SKM-1 (cell line): ENCODE data around the gene TXN2.
"Not testable (repeated sequence)": the region's sequence is repeated elsewhere in the genome, so short reads cannot be mapped to it uniquely, and the experiment has no call there.

ENCODE experiments used
- DNase-seq: peaks from one replicate; lab custom pipeline; 2025; ENCODE audit not compliant: unreplicated experiment; lab: John Stamatoyannopoulos, UW

Gene TXN2

DNA sequence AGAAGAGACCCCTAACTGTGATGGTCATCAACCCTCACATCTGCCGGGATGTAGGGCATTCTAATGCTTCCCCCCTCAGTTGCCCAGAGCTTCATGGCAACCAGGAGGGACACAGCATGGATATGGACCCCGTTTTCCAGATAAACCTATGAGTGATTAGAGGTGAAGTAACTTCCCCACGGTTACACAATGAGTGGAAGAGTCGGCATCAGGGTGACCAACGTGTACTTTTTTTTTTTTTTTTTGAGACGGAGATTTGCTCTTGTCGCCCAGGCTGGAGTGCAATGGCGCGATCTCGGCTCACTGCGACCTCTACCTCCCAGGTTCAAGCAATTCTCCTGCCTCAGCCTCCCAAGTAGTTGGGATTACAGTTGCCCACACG is 25.0 kb downstream of the TXN2 start:
- no peak for DNase-seq

DNA sequence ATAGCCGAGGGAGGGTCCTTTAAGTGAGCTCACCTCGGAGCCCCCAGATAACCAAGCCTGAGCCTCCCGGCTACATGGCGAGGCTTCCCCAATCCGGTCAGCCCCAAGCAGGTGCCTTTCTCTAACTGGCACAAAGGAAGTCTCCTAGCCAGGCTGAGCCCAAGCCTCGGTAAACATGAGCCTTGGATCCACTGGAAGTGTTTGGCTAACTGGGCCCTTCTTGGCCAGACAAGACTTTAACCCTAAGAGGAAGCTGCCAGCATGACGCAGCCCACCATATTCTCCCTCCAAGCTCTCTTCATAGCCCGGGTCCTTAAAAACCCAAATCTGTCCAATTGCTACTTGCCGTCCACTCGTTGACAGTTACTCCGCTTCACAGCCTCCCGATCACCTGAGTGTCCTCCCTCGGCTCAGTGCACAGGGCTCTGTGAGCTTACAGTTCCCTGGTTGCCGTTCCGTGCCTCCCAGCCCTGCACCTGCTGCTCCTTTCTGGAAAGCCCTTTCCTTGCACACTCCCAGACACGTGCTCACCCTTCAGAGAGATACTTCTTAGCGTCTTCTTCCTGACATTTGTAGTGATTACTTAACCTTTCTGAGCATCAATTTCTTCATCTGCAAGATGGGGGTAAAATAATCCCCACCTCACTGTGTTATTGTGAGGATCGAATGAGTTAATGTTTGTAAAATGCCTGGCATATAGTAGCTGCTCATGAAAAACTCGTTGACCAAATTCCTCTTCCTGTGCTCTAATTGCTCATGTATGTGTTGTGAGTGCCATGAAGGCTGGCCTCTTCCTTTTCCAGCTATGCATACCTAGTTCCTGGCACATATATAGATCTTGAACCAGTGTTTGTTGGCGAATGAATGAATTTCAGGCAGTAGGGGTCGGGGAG is 25.6 kb downstream of the TXN2 start:
- no peak for DNase-seq

DNA sequence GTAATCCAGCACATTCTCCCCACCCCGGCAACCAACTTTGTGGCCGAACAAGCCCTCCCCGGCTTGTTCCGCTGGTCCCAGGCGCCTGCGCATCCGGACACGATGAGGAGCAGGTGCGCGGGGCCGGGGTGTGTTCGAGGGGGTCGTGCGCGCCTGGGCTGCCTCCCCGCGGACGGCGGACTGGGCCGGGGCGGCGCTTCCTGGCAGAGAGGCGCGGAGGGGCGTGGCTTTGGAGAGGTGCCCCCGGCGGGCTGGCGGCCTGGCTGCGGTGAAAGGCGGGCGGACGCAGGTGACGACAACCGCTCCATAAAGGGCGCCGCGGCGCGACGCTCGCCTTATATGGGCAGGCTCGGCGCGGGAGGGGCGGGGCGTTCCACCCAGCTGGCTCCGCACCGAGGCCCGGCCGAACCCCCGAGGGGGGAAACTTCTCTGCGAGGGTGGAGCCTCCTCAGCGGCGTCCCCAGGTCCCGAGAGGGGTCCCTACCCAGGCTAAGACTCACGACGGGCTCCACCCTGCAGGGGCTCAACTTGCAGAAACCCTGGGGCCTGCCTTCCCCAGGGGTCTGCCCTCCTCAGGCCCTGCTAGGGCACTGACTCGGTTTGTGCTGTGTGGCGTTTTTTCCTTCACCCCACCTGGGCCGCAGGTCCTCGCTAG is 26.4 kb downstream of the TXN2 start:
- no peak for DNase-seq

DNA sequence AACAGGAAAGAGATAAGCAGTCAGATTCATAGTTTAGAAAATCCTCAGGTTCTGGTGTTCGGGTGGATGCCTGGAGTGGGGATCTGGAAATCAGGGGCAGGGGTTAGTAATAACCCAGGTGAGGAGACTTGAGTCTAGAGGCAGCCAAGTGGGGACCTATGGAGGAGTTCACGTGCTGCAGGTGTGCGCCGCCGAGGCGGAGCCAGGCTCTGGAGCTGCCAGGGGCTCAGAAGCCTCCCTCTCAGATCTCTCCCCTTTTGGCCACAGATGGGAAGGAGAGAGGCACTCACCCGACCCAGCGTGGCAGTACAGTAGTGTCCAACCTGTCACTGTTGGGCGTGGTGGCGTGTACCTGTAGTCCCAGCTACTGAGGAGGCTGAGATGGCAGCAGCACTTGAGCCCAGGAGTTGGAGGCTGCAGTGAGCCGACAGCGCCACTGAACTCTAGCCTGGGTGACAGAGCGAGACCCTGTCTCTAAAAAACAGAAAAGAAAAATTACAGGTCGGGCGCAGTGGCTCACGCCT is 27.5 kb downstream of the TXN2 start:
- DNase-seq, result no peak

DNA sequence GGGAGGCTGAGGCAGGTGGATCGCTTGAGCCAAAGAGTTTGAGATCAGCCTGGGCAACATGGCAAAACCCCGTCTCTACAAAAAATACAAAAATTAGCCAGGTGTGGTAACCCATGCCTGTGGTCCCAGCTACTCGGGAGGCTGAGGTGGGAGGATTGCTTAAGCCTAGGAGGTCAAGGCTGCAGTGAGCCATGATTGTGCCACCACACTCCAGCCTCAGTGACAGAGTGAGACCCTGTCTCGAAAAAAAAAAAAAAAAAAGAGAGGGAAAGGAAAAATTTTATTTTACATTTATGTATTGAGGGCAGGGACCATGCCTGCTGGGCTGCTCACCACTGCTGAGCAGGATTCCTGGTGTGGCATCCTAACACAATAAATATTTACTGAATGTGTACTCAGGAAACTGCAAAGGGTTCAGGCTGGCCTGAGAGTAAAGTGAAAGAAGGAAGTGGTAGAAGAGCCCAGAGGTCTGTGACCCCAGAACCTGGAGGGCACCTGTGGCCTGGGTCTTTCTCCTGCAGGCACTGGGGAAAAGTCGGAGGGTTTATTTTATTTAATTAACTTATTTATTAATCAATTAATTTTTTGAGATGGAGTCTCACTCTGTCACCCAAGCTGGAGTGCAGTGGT is 28.3 kb downstream of the TXN2 start:
- not testable (repeated sequence) for DNase-seq

DNA sequence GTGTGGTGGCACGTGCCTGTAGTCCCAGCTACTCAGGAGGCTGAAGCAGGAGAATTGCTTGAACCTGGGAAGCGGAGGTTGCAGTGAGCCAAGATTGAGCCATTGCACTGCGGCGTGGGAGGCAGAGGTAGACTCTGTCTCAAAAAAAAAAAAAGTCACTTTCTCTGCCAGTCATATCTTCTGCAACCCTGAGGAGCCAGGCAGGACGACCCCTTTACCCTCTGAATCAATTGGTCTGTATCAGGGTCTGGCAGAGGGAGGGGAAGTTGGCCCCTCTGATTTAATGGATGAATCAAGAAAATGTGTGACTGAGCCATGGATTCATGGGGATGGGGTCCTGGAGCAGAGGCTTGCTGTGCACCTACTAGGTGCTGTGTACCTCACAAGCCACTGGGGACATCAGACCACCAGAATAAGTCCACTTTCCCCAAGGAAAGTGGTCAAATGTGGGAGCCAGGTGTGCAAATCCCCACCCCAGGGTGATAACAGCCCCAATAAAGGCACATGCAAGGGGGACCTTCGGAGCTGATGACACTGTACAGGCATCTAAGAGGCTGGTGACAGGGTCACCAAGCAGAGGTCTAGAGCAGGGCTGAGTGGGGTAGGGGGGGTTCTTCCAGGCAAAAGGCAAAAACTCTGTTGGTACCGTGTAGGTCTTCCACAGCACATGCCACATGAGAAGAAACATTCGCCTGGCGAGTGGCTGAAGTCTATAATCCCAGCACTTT is 29.0 kb downstream of the TXN2 start:
- no peak for DNase-seq

DNA sequence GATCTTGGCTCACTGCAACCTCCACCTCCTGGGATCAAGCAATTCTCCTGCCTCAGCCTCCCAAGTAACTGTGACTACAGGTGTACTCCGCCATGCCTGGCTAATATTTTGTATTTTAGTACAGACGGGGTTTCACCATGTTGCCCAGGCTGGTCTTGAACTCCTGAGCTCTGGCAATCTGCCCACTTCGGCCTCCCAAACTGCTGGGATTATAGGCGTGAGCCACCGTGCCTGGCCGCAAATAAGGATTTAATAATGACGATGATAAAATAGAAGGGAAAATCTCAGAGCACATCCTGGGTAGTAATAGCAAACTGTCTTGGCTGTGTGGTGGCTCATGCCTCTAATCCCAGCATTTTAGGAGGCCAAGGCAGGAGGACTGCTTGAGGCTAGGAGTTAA is 30.5 kb downstream of the TXN2 start:
- DNase-seq, result not testable (repeated sequence)

DNA sequence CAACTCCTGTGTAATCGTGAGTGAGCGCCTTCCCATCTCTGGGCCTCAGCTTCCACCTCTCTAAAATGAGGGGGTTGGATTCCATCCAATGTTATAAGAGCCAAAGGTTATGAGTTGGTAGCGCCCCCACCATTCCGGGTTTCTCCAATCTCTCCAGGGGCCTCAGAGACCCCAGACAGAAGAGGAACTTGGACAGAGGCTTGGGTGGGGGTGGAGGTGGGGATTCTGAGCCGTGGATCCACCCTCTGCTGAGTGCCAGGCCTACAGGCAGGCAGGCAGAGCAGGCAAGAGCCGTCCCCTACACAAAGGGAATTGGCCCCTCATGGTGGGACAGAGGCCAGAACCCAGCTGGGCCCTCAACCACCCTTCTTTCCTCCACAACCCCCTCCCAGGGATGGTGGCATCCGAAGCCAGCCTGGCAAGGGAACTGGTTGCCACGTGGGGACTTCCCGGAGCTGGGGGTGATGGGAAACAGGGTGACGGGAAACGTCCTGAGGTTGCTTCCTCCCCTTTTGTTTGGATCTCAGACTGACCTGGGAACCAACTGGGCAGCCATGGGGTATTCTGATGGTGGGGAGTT is 31.8 kb downstream of the TXN2 start:
- no peak for DNase-seq

DNA sequence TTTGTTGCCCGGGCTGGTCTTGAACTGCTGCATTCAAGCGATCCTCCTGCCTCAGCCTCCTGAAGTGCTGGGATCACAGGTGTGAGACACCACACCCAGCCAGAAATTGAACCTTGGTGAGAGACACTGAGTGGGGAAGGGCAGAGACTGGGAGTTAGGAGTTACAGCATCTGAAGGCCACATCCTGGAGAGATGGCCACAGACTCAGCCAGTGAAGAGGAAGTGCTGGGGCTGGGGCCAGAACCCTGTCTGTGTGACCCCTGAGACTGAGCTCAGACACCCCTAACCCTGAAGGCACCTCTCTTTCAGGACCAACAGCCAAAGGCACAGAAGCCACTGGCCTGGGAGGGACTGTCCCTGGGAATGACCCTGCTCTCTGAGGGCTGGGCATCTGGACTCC is 33.8 kb downstream of the TXN2 start:
- peak; percentile 24 for DNase-seq

DNA sequence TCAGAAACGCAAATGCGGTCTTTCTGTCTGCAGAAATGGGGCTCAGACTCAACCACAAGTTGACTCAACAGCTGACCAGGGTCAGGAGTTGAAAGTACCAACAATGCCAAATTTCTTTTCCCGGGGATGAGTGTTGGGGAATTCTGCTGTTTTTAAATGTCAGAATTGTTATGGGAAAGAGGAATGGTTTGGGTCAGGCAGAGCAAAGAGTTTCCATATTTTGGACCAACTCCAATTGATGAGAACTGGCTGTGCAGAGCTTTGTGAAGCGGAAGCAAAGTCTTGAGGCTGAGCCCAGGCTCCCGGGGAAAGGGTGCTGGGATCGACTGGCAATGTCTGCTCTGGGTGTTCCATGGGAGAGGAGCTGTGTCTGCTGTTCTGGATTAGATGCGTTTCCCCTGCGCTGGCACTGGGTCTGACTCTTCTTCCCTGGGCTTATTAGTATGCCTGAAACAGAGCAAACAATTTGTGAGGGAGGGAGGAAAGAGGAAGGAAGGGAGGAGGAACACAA is 36.2 kb downstream of the TXN2 start:
- DNase-seq, result no peak

DNA sequence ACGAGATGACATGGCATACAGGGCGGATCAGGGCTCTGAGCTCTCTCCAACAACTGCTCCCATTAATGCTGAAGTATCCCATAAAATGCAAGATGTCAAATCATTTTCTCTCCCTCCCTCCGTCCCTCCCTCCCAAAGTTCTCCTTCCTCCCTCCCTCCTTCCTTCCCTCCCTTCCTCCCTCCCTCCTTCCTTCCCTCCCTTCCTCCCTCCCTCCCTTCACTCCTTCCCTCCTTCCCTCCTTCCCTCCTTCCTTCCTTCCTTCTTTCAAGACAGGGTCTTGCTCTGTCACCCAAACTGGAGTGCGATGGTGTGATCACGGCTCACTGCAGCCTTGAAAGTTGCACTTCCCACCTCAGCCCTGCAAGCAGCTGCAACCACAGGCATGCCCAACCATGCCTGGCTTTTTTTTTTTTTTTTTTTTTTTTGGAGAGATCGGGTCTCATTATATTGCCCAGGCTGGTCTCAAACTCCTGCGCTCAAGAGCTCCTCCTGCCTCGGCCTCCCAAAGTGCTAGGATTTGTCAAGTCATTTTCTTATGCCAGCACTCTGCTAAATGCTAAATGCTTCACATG is 38.2 kb downstream of the TXN2 start:
- DNase-seq, result no peak

DNA sequence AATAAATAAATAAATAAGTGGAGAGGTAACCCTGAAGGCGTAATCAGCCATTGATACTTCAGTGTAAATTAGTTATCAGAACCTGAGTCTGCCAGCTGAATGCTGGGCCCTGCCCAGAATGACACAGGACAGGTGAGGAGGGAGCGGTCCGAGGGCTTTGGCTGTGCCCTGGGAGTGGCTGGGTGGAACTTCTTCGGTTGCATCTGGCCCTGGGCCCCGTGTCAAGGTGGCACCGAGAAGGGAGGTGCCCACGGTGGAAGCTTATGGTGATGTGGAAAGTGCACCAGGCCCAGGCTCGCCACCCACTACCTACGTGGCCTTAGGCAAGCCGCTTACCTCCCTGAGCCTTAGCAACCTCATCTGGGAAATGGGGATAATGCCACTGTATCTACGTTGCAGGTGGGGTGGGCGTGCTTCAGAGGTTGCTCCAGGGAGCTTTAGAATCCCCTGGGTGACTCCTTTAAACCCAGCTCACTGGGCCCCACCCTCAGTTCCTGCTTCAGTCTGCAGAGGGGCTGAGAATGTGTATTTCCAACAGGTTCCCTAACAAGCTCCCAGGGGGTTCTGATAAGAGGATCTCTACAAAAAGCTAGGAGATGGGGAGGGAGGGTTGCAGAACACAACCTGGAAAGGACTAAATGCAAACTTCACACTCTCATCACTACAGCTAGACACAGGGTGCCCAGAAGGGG is 38.8 kb downstream of the TXN2 start:
- no peak for DNase-seq

DNA sequence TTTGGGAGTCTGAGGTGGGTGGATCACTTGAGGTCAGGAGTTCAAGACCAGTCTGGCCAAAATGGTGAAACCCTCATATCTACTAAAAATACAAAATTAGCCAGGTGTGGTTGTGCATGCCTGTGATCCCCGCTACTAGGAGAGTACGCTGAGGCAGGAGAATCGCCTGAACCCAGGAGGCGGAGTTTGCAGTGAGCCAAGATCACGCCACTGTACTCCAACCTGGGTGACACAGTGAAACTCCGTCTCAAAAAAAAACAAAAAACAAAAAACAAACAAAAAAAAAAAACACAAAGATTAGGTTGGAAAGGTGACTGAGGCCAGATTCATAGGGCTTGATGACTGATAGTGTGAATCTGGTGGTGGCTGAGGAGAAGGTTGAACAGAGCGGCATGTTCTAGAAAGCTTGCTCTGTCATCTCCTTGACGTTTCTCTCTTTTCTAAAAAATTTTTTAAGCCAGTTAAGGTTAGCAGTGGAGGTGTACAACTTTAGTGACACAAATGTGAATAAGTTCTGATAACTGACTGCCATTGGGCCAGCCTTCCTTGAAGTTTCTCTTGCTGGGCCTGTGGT is 40.9 kb downstream of the TXN2 start:
- no peak for DNase-seq

DNA sequence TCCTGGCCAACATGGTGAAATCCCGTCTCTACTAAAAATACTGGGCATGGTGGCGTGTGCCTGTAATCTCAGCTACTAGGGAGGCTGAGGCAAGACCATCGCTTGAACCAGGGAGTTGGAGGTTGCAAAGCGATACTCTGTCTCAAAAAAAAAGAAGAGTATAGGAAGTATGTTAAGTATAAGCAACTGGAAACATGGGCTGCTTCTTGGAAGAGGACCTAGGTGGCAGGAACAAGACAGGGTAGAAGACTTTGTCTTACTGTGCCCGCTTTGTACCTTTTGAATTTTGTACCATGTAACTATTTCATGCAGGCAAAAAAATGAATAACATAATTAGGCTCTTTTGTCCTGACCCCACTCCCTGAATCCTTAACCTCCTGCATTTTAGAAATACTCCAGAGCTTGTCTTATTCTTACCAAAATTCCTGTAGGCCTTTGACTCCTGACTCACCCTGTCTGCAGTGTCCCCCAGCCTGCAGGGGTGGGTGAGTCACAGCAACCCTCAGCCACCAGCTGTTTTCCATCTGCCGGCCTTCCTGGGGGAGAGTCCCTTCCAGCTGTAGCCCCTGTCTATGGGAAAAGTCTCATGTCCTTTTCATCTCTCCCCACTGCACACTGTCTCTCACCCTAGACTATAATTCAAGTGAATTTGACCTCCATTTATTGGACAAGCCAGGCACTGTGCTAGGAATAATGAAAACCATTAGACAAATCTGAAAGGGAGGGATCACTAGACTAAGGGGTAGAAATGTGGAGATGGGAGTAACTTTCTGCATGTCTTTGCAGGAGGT is 41.8 kb downstream of the TXN2 start:
- no peak for DNase-seq

DNA sequence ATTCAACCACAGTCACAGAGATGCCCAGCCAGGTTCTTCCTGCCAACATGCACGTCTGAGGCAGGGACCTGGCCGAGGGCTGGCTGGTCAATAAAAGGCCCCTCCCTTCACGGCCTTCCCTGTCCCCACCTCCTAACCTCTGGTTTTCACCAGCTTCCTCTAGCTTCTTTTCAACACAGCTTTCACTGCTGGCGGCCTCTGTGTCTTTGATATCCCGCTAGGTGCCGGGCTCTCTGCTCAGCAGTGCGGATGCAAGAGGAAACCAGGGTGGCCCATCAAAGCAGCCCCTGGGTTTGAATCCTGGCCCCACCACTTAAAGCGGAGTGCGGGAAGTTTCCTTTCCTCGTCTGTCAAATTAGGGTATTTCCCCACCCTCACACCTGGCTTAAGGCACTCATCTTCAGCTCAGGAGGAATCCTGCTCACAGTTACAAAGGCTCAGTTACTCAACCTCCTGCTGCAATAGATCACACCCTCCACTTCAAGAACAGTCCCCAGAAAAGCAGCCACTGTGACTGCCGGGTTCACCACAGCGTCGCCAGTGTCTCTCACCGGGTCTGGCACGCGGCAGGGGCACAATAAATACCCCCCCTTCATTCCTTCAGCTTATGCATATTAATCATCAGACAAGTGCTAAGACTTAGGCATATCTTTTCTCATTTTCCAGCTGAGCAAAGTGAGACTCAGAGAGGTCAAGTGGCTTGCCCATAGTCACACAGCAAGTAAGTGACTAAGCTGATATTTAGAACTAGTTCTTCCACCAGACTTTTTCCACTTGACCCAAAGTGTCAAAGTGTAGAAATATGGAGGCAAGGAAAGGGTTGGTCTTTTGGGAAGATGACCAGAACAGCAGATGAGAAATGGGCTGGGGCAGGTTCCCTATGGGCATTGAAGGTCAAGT is 45.7 kb downstream of the TXN2 start:
- no peak for DNase-seq

DNA sequence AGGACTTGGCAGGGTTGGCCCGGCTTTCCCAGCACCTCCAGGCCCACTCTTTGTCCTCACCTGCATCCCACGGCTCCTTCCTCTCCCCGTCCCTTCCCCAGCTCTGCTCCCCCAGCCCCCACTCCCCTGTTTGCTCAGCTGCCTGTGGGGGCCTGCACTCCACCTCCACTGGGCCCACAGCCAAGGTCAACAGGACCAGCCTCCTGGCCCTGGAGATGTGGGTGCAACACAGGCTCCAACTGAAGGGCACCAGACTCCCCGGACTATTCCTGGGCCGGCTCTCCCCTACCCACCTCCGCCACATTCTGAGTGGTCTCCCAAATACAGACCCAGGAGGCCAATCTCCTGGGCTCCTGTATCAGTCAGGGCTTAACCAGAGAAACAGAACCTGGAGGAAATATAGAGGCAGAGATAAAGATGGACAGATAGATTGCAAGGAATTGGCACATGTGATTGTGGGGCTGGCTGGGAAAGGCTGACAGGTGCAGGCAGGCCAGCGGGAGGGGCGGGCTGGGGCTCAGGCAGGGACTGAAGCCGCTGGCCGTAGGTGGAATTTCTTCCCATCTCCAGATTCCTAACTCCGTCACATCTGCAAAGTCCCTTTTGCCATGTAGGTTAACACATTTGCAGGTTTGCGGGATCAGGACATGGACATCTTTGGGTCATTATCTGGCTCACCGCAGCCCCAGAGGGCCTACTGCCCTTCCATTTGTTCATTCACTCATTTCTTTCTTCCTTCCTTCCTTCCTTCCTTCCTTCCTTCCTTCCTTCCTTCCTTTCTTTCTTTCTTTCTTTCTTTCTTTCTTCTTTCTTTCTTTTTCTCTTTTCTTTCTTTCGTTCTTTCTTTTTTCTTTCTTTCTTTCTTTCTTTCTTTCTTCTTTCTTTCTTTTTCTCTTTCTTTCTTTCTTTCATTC is 47.9 kb downstream of the TXN2 start:
- DNase-seq, result no peak
